HCT116 (cell line): ENCODE data around the gene HEXA. TPM values are rescaled to one million over a fixed set of nuclear protein-coding genes. Genes with fewer than 3 reads are reported as not detected.

Experiments used
- ATAC-seq: fragments of 200-7000 bp; cut with Tn5 transposase; 2 replicates; pipeline ENCODE4 v1.9.1; 2020; ENCODE audit warnings: mild to moderate bottlenecking, moderate library complexity
- BruUV-seq: library from RNA; stranded (reverse); fragments of 400-500 nt; replicated peaks from 2 replicates; lab custom pipeline; 2021; lab: Mats Ljungman, UMichigan
- CTCF ChIA-PET: fragments of 300-600 bp; sonication (Branson Sonifier 250); formaldehyde crosslinking; loops from one replicate; lab custom pipeline; 2021; ENCODE audit warnings: antibody characterized with exemption; lab: Charles Lee
- POLR2A ChIA-PET: fragments of 300-600, 350-600 bp; sonication (Branson Sonifier 250); formaldehyde crosslinking; loops from one replicate; lab custom pipeline; 2021; ENCODE audit warnings: antibody characterized with exemption; lab: Charles Lee
- RAD21 ChIA-PET, 2 experiments: fragments of 300-600 bp; sonication (Branson Sonifier 250); formaldehyde crosslinking; loops; one replicate each; lab custom pipeline; 2023; ENCODE audit warnings: low total read pairs in 2 of 2; ENCODE audit not compliant: uncharacterized antibody in 2 of 2, unreplicated experiment in 2 of 2, low non-redundant PET in 1 of 2; lab: Charles Lee
- DNase-seq: peaks from one replicate; pipeline ENCODE4 v3.0.0-alpha.2; 2010; ENCODE audit warnings: low read depth, low spot score
- H2AFZ ChIP-seq: fragments of 200-600 bp; shearing (Covaris generic), sonication (generic); 2 replicates; pipeline ENCODE4 v1.6.1; 2017; ENCODE audit warnings: low read depth, mixed run types, mixed read lengths, antibody characterized with exemption, low read length; ENCODE audit not compliant: poor library complexity, severe bottlenecking
- H3K27ac ChIP-seq: 2 replicates; pipeline ENCODE4 v1.5.1; 2012; ENCODE audit warnings: low read depth, low read length
- H3K27me3 ChIP-seq: fragments of 200-600 bp; sonication (generic); 2 replicates; pipeline ENCODE4 v1.6.1; 2016; ENCODE audit warnings: mixed run types, low read length, mixed read lengths; ENCODE audit not compliant: insufficient read depth
- H3K36me3 ChIP-seq, 2 experiments: fragments of 200-500 bp in 1 of 2; fragments of 200-600 bp in 1 of 2; sonication (Bioruptor generic) in 1 of 2; sonication (generic) in 1 of 2; 2 replicates each; pipeline versions ENCODE4 v1.5.1 to v1.6.1; 2014 to 2016; ENCODE audit warnings: low read length in 2 of 2, inconsistent platforms in 1 of 2, mixed read lengths in 1 of 2, mixed run types in 1 of 2; ENCODE audit not compliant: insufficient read depth in 2 of 2, control insufficient read depth in 1 of 2
- H3K4me1 ChIP-seq, 2 experiments: fragments of 200-600 bp in 1 of 2; sonication (generic) in 1 of 2; 2 replicates each; pipeline versions ENCODE4 v1.5.1 to v1.6.1; 2012 to 2017; ENCODE audit warnings: low read length in 2 of 2, inconsistent platforms in 1 of 2, mild to moderate bottlenecking in 1 of 2, mixed read lengths in 1 of 2, mixed run types in 1 of 2, moderate library complexity in 1 of 2; ENCODE audit not compliant: insufficient read depth in 2 of 2, control insufficient read depth in 1 of 2
- H3K4me2 ChIP-seq: fragments of 200-600 bp; sonication (generic); 2 replicates; pipeline ENCODE4 v1.6.1; 2017; ENCODE audit warnings: mixed run types, low read length, mixed read lengths
- H3K4me3 ChIP-seq, 2 experiments: fragments of 200-600 bp in 1 of 2; sonication (generic) in 1 of 2; replicated peaks in 1 of 2; 2 replicates each; pipeline ENCODE4 v1.5.1; 2011 to 2016; ENCODE audit warnings: low read length in 2 of 2, control low read depth in 1 of 2, low read depth in 1 of 2, mild to moderate bottlenecking in 1 of 2, mixed read lengths in 1 of 2, mixed run types in 1 of 2
- H3K79me2 ChIP-seq: fragments of 200-600 bp; sonication (generic); 2 replicates; pipeline ENCODE4 v1.6.1; 2017; ENCODE audit warnings: mild to moderate bottlenecking, mixed run types, low read length, moderate library complexity, mixed read lengths; ENCODE audit not compliant: insufficient read depth
- H3K9ac ChIP-seq: fragments of 200-600 bp; sonication (generic); 2 replicates; pipeline ENCODE4 v1.6.1; 2016; ENCODE audit warnings: low read length, mixed read lengths
- H3K9me2 ChIP-seq: fragments of 200-600 bp; sonication (generic), shearing (Covaris generic); 2 replicates; pipeline ENCODE4 v1.6.1; 2017; ENCODE audit warnings: mixed run types, mild to moderate bottlenecking, moderate library complexity; ENCODE audit not compliant: insufficient read depth
- H3K9me3 ChIP-seq, 2 experiments: fragments of 200-500 bp in 1 of 2; fragments of 200-600 bp in 1 of 2; sonication (Bioruptor generic) in 1 of 2; sonication (generic) in 1 of 2; 2 replicates each; pipeline ENCODE4 v1.6.1; 2014 to 2017; ENCODE audit warnings: low read length in 2 of 2, mixed read lengths in 2 of 2, inconsistent platforms in 1 of 2, low read depth in 1 of 2, mild to moderate bottlenecking in 1 of 2, mixed run types in 1 of 2, moderate library complexity in 1 of 2; ENCODE audit not compliant: control insufficient read depth in 1 of 2, insufficient read depth in 1 of 2
- H4K20me1 ChIP-seq: fragments of 200-600 bp; sonication (generic), shearing (Covaris generic); 2 replicates; pipeline ENCODE4 v1.6.1; 2017; ENCODE audit warnings: mixed run types, mild to moderate bottlenecking, moderate library complexity; ENCODE audit not compliant: insufficient read depth
- CBX3 ChIP-seq: IDR thresholded peaks from 2 replicates; pipeline ENCODE4 v1.6.1; 2012; ENCODE audit warnings: low read depth
- CEBPB ChIP-seq: IDR thresholded peaks from 2 replicates; pipeline ENCODE4 v1.6.1; 2012; ENCODE audit warnings: low read depth
- FOSL1 ChIP-seq: IDR thresholded peaks from 2 replicates; pipeline ENCODE4 v1.6.1; 2012; ENCODE audit warnings: low read depth
- REST ChIP-seq: IDR thresholded peaks from 2 replicates; pipeline ENCODE4 v1.6.1; 2012; ENCODE audit warnings: low read depth
- SIN3A ChIP-seq: IDR thresholded peaks from 2 replicates; pipeline ENCODE4 v1.6.1; 2012; ENCODE audit warnings: low read depth
- SP1 ChIP-seq: IDR thresholded peaks from 2 replicates; pipeline ENCODE4 v1.6.1; 2012; ENCODE audit warnings: low read depth
- TCF7L2 ChIP-seq: IDR thresholded peaks from 2 replicates; pipeline ENCODE4 v1.7.0; 2011; ENCODE audit warnings: borderline replicate concordance, inconsistent platforms; ENCODE audit not compliant: insufficient read depth, insufficient read length; ENCODE audit errors: extremely low read depth
- YY1 ChIP-seq: IDR thresholded peaks from 2 replicates; pipeline ENCODE4 v1.6.1; 2011; ENCODE audit warnings: low read length, low read depth, moderate library complexity, mild to moderate bottlenecking; ENCODE audit not compliant: insufficient replicate concordance; ENCODE audit errors: extremely low read depth
- ZBTB33 ChIP-seq: IDR thresholded peaks from 2 replicates; pipeline ENCODE4 v1.6.1; 2011; ENCODE audit warnings: mild to moderate bottlenecking, low read length, moderate library complexity; ENCODE audit not compliant: insufficient replicate concordance; ENCODE audit errors: extremely low read depth
- ZFX ChIP-seq: fragments of 450-650 bp; IDR thresholded peaks from 2 replicates; pipeline ENCODE4 v1.6.1; 2017
- ZNF274 ChIP-seq: fragments of 200-500 bp; sonication (Bioruptor generic); IDR thresholded peaks from 2 replicates; pipeline ENCODE4 v1.6.1; 2014; ENCODE audit warnings: mild to moderate bottlenecking, low read depth, low read length, inconsistent platforms
- intact Hi-C: fragments of 100-400 bp; cut with micrococcal nuclease; formaldehyde crosslinking; loops from 2 replicates; pipeline ENCODE4 v1.10.0; 2022
- total RNA-seq: library from RNA; stranded (reverse); gene quantifications from one replicate; pipeline ENCODE4 v1.2.1, GENCODE V29; 2021; ENCODE audit not compliant: unreplicated experiment

HEXA gene
- total RNA-seq, 1 experiment from 2014 or later: 57.1 TPM

- no peak overlapping the region for H3K9ac ChIP-seq
- intact Hi-C loops: loop anchor here (5.0 kb wide), 1 partner anchor 253 kb away; no protein-coding TSS in a partner anchor
- no peaks in the 10 kb centered on the region for H3K9me3 ChIP-seq
- BruUV-seq: no TSS peak
- POLR2A ChIA-PET: no interaction called here
- no peak overlapping the region for H3K4me3 ChIP-seq
- TF ChIP-seq SP1 (no peak), ZNF274 (no peak), ZFX (no peak), ZBTB33 (no peak), FOSL1 (no peak), SIN3A (no peak), CBX3 (no peak), YY1 (no peak), CEBPB (no peak), REST (no peak), TCF7L2 (no peak)
- no peaks in the 10 kb centered on the region for H3K27me3 ChIP-seq
- no peaks in the 10 kb centered on the region for H3K79me2 ChIP-seq
- H3K9me2 ChIP-seq: no peaks in the 10 kb centered on the region
- CTCF ChIA-PET: no interaction called here
- H4K20me1 ChIP-seq: no peaks in the 10 kb centered on the region
- no peak overlapping the region for H3K4me2 ChIP-seq
- DNase-seq (no peak), ATAC-seq (no peak)
- RAD21 ChIA-PET: no interaction called here
- H3K36me3 ChIP-seq: peaks cover 3 to 9% of the 10 kb centered on the region in 2 experiments; a peak in 3 of 4 replicates
- H2AFZ ChIP-seq: no peak overlapping the region
- no peak overlapping the region for H3K27ac ChIP-seq
- H3K4me1 ChIP-seq: peaks cover 0 to 3% of the 10 kb centered on the region in 2 experiments; a peak in 1 of 4 replicates
Measured at GRCh38 chr15:72344602-72345001, 31.2 kb downstream of the HEXA start.
